Astrocyte (in vitro differentiated cells and primary cell): ENCODE measurements around the gene HDAC10. TPM values are rescaled to one million over a fixed set of nuclear protein-coding genes. Genes with fewer than 3 reads are reported as not detected.

Source experiments
- DNase-seq: peaks from one replicate; pipeline ENCODE4 v3.0.0-alpha.2; 2010; ENCODE audit warnings: low read depth
- FAIRE-seq: peaks from 2 replicates; lab custom pipeline; 2011; peaks lifted over from hg19 to GRCh38; lab: Jason Lieb, UNC
- H2AFZ ChIP-seq: 2 replicates; pipeline ENCODE4 v1.6.0; 2012; ENCODE audit warnings: low read depth, low read length, inconsistent platforms
- H3K27ac ChIP-seq: 2 replicates; pipeline ENCODE4 v1.5.1; 2011; ENCODE audit warnings: low read depth, low read length, inconsistent platforms
- H3K27me3 ChIP-seq: 2 replicates; pipeline ENCODE4 v1.6.0; 2011; ENCODE audit warnings: low read length, inconsistent platforms; ENCODE audit not compliant: insufficient read depth
- H3K36me3 ChIP-seq: 2 replicates; pipeline ENCODE4 v1.5.1; 2011; ENCODE audit warnings: low read length, inconsistent platforms; ENCODE audit not compliant: insufficient read depth
- H3K4me1 ChIP-seq: 2 replicates; pipeline ENCODE4 v1.5.1; 2011; ENCODE audit warnings: low read length, inconsistent platforms; ENCODE audit not compliant: insufficient read depth
- H3K4me2 ChIP-seq: 2 replicates; pipeline ENCODE4 v1.6.0; 2012; ENCODE audit warnings: low read length, inconsistent platforms
- H3K4me3 ChIP-seq: 2 replicates; pipeline ENCODE4 v1.5.1; 2011; ENCODE audit warnings: low read depth, mild to moderate bottlenecking, low read length, inconsistent platforms; ENCODE audit not compliant: insufficient read depth
- H3K79me2 ChIP-seq: 2 replicates; pipeline ENCODE4 v1.6.0; 2012; ENCODE audit warnings: mild to moderate bottlenecking, low read length, inconsistent platforms; ENCODE audit not compliant: insufficient read depth
- H3K9ac ChIP-seq: 2 replicates; pipeline ENCODE4 v1.6.0; 2012; ENCODE audit warnings: mild to moderate bottlenecking, low read length, inconsistent platforms
- H3K9me3 ChIP-seq: 2 replicates; pipeline ENCODE4 v1.5.1; 2012; ENCODE audit warnings: low read depth, mild to moderate bottlenecking, low read length, inconsistent platforms; ENCODE audit not compliant: insufficient read depth
- H4K20me1 ChIP-seq: 2 replicates; pipeline ENCODE4 v1.6.0; 2012; ENCODE audit warnings: low read length, inconsistent platforms; ENCODE audit not compliant: insufficient read depth
- H3K27ac Mint-ChIP-seq: one replicate; pipeline ENCODE4 v1.8.0; 2021; ENCODE audit warnings: mild to moderate bottlenecking, mixed read lengths; ENCODE audit not compliant: unreplicated experiment
- H3K27me3 Mint-ChIP-seq: one replicate; pipeline ENCODE4 v1.8.0; 2021; ENCODE audit warnings: low read depth, mixed read lengths; ENCODE audit not compliant: unreplicated experiment
- H3K36me3 Mint-ChIP-seq: one replicate; pipeline ENCODE4 v1.8.0; 2021; ENCODE audit warnings: low read depth, mixed read lengths; ENCODE audit not compliant: unreplicated experiment
- H3K4me1 Mint-ChIP-seq: one replicate; pipeline ENCODE4 v1.8.0; 2021; ENCODE audit warnings: low read depth, mixed read lengths; ENCODE audit not compliant: unreplicated experiment
- H3K4me3 Mint-ChIP-seq: one replicate; pipeline ENCODE4 v1.8.0; 2021; ENCODE audit warnings: mild to moderate bottlenecking, moderate library complexity, mixed read lengths; ENCODE audit not compliant: unreplicated experiment
- H3K9me3 Mint-ChIP-seq: one replicate; pipeline ENCODE4 v1.8.0; 2021; ENCODE audit warnings: mild to moderate bottlenecking, mixed read lengths; ENCODE audit not compliant: unreplicated experiment
- CTCF ChIP-seq: IDR thresholded peaks from 2 replicates; pipeline ENCODE4 v1.5.1; 2011; ENCODE audit warnings: low read depth, mild to moderate bottlenecking, inconsistent platforms, low read length, moderate library complexity; ENCODE audit not compliant: insufficient read depth
- EZH2 ChIP-seq: IDR thresholded peaks from 2 replicates; pipeline ENCODE4 v1.6.1; 2012; ENCODE audit warnings: mild to moderate bottlenecking, low read length, inconsistent platforms; ENCODE audit not compliant: insufficient read depth
- total RNA-seq: library from RNA; stranded (reverse); gene quantifications from 2 replicates; pipeline ENCODE4 v1.2.1, GENCODE V29; 2021

The HDAC10 gene
- total RNA-seq, 1 donor from 2014 or later = 46.5 TPM

- Histone ChIP-seq H3K4me1 (peaks cover 24% of the 10 kb centered on the region), H3K9ac (no peak overlapping the region), H3K36me3 (peaks cover 6% of the 10 kb centered on the region), H2AFZ (no peak overlapping the region), H3K4me3 (no peak overlapping the region), H3K79me2 (peaks cover 87% of the 10 kb centered on the region), H3K27me3 (no peaks in the 10 kb centered on the region), H3K27ac (no peak overlapping the region), H3K9me3 (no peaks in the 10 kb centered on the region), H3K4me2 (no peak overlapping the region), H4K20me1 (peaks cover 88% of the 10 kb centered on the region)
- peaks cover 2% of the 10 kb centered on the region for H3K36me3 Mint-ChIP-seq
- FAIRE-seq (no peak), DNase-seq (no peak)
- no peaks in the 10 kb centered on the region for H3K27me3 Mint-ChIP-seq
- H3K4me1 Mint-ChIP-seq = peaks cover 16% of the 10 kb centered on the region
- H3K4me3 Mint-ChIP-seq = no peak overlapping the region
- no peaks in the 10 kb centered on the region for H3K9me3 Mint-ChIP-seq
- TF ChIP-seq EZH2 = no peak
- TF ChIP-seq CTCF = no peak
- H3K27ac Mint-ChIP-seq = no peak overlapping the region
These were observed 39.0 kb upstream of the HDAC10 start for GRCh38 chr22:50289942-50290630.

GRCh38 chr22:50289151-50289941, 38.3 kb upstream of the HDAC10 start:
- Mint-ChIP-seq H3K27ac (no peak overlapping the region), H3K27me3 (no peaks in the 10 kb centered on the region), H3K4me3 (no peak overlapping the region), H3K9me3 (no peaks in the 10 kb centered on the region), H3K4me1 (peaks cover 14% of the 10 kb centered on the region), H3K36me3 (peaks cover 2% of the 10 kb centered on the region)
- Histone ChIP-seq H3K79me2 (peaks cover 79% of the 10 kb centered on the region), H3K27me3 (no peaks in the 10 kb centered on the region), H3K27ac (no peak overlapping the region), H2AFZ (no peak overlapping the region), H3K4me2 (no peak overlapping the region), H3K9ac (no peak overlapping the region), H4K20me1 (peaks cover 87% of the 10 kb centered on the region), H3K36me3 (peaks cover 6% of the 10 kb centered on the region), H3K4me3 (no peak overlapping the region), H3K9me3 (no peaks in the 10 kb centered on the region), H3K4me1 (peaks cover 20% of the 10 kb centered on the region)
- DNase-seq (no peak), FAIRE-seq (no peak)
- TF ChIP-seq EZH2 = no peak

DNA sequence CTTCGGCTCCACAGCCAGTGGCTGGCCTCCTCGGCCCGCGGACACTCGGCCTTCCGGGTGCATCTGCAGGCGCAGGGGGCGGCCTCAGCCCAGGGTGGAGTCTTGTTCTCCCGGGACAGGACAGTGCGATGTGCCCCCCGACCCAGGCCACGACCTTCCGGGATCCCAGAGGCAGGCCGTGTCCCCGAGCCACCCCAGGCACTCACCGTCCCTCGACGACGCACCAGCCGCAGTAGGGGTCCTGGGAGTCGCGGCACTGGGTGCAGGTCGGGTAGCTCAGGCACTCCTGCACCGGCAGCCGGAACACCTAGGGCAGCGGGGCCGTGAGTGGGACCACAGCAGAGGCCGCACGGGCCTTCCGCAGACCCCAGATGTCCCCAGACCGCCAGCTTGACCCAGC, 36.7 kb upstream of the HDAC10 start:
- H3K4me3 ChIP-seq = no peak overlapping the region
- no peak overlapping the region for H3K27ac ChIP-seq
- Mint-ChIP-seq H3K27me3 (no peaks in the 10 kb centered on the region), H3K4me1 (peaks cover 12% of the 10 kb centered on the region), H3K27ac (no peak overlapping the region), H3K9me3 (no peaks in the 10 kb centered on the region), H3K4me3 (no peak overlapping the region), H3K36me3 (peaks cover 2% of the 10 kb centered on the region)
- peaks cover 73% of the 10 kb centered on the region for H4K20me1 ChIP-seq
- no peaks in the 10 kb centered on the region for H3K27me3 ChIP-seq
- no peaks in the 10 kb centered on the region for H3K9me3 ChIP-seq
- H3K4me1 ChIP-seq = peaks cover 10% of the 10 kb centered on the region
- no peak for DNase-seq
- peaks cover 6% of the 10 kb centered on the region for H3K36me3 ChIP-seq
- FAIRE-seq = no peak
- no peak overlapping the region for H3K4me2 ChIP-seq
- no peak overlapping the region for H2AFZ ChIP-seq
- no peak for TF ChIP-seq EZH2
- TF ChIP-seq CTCF = no peak
- no peak overlapping the region for H3K9ac ChIP-seq
- H3K79me2 ChIP-seq = peaks cover 70% of the 10 kb centered on the region
